SHP77 (cell line): ENCODE measurements around the gene RNF25.
A peak's percentile ranks its signal among the peaks of the same experiment; 100 is the strongest.

Experiments used
- DNase-seq, 2 experiments: peaks; one replicate each; lab custom pipeline; 2025; lab: John Stamatoyannopoulos, UW

The RNF25 gene

DNA sequence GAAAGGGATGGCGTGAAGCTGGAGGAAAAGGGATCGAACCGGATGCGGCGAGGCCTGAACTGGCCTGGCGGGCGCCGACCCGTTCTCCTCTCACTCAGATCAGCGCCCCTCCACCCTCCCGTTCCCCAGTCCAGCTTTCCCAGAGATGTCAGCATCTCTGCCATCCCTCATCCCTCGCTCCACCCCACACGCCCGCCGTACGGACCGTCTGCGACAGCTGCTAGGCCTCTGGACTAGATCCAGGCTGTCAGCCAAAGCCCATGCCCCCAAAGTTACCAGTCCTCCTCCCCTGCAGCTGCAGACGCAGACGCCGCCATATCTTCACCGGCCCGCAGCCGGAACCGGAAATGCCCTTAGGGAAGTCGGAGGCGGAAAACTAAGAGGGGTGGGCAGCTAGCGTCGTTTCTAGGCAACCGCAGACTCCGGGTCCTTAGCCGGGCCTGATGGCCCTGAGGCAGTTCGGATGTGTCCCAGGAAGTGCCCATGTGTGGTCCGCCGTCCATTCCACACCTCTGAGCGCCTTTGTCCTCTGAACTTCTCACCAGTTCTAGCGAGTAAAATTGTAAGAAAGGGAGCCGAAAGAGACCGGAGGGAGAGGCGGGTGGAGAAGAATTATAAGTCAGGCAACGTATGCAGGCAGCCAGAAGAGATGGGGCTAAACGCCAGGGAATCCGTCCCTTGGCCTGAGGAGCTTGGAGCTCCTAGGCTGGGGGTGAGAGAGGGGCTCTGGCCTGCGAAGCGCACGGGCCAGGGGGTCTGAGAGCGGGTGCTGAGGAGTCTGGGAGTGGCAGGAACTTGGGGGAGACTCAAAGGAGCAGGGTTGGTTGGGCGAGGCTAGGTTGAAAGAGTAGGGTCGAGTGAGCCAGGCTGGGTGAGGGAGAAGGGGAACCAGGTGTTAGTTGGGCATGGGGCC is at the start of gene RNF25, which contains the start of gene STK36:
Gene RNF25 (minus strand): TSS at position 349 of the 913 bp plus-strand sequence. CDS start 32 bp downstream, at position 317.
Gene STK36 (plus strand): TSS at position 433 of the 913 bp plus-strand sequence. CDS start 744 bp downstream, outside the sequence.
- DNase-seq: peak; percentile 88 to 94

GRCh38 chr2:218721488-218721887 is 49.7 kb upstream of the RNF25 start:
- no peak for DNase-seq

- no peak for DNase-seq
These were observed 48.5 kb upstream of the RNF25 start for GRCh38 chr2:218720048-218721041.

DNA sequence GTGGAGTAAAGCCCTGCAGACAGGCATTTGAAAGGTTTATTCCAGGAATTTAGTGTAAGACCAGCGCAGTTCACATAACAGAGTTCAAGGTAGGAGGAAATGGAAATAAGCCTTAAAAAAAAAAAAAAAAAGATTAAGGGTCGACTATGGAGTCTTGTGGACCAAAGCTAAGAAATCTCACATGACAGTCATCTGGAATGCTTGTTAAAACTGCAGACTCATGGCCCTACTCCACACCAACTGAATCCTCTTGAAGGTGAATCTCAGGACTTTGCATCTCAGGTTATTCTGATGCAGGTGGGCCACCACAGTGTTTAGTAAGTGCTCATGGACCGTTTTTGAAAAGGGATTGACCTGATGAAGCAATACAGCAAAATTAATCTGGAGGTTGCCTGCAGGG is 47.7 kb upstream of the RNF25 start:
- no peak for DNase-seq

DNA sequence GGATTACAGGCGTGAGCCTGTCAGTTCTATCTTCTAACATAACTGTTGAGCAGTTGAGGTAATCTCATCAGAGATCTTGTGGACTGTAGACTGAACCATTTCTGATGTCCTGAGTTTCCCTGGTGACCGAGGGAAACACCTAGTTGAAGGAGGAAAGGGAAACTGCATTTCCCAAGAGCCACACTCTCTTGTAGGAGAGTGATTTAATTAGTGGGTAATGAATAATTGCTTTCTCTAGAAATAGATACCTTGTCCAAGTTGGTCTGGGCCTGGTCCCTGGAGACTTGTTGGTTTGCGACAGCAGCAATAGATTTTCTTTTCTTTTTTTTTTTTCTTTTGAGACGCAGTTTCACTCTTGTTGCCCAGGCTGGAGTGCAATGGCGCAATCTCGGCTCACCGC is 46.3 kb upstream of the RNF25 start:
- DNase-seq: no peak

DNA sequence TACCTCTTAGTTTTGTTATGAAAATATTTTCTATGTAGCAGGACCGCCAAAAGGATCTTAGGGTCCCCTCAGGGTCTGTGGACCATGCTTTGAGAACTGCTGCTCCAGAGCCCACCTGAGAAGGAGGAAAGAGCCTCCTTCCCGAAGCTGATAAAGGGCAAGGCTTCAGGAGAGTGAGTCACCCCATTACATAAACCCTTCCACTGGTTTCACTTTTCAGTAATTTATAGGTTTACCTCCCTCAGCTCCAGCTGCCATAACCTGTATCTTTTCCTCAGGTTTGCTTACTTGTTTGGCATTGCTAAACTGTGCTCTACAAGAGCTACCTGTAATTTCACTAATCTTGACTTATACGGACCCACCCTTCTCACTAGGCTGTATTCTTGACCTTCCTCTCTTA is 45.5 kb upstream of the RNF25 start:
- no peak for DNase-seq

DNA sequence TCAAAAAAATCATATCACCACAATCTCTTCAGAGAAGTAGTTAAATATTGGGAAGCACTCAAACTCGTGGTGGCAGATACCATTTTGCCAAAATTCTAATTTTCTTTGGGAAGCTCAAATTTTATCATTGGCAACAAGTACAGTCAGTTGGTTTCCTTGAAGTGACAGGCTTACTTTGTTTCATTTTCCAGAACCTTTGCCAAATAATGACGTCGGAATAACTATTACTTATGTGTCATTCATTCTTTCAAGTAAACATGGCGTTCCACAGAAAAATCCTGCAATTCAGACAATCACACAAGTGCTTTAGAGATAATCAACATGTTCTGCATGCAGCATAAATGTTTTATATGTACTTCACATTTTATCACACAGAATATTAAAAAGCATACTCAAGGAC is 44.3 kb upstream of the RNF25 start:
- DNase-seq: no peak

DNA sequence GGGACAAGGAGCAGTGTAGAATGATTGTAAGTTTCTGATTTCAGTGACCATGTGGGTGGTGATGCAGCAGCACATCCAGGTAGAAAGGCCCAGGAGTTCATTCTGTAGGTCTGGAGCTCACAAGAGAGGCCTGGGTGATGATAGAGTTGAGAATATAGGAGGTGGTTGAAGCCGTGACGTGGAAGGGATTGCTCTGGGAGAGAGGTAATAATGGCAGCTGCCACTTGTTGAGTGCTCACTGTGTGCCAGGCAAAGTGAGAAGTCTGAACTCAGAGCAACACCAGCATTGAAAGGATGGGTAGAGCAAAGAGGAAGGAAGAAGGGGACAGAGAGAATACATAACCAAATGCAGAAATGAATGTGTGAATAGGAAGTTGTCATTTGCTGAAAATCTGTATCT is 42.1 kb upstream of the RNF25 start:
- DNase-seq: no peak

GRCh38 chr2:218711550-218711929 is 39.7 kb upstream of the RNF25 start:
- DNase-seq: no peak

DNA sequence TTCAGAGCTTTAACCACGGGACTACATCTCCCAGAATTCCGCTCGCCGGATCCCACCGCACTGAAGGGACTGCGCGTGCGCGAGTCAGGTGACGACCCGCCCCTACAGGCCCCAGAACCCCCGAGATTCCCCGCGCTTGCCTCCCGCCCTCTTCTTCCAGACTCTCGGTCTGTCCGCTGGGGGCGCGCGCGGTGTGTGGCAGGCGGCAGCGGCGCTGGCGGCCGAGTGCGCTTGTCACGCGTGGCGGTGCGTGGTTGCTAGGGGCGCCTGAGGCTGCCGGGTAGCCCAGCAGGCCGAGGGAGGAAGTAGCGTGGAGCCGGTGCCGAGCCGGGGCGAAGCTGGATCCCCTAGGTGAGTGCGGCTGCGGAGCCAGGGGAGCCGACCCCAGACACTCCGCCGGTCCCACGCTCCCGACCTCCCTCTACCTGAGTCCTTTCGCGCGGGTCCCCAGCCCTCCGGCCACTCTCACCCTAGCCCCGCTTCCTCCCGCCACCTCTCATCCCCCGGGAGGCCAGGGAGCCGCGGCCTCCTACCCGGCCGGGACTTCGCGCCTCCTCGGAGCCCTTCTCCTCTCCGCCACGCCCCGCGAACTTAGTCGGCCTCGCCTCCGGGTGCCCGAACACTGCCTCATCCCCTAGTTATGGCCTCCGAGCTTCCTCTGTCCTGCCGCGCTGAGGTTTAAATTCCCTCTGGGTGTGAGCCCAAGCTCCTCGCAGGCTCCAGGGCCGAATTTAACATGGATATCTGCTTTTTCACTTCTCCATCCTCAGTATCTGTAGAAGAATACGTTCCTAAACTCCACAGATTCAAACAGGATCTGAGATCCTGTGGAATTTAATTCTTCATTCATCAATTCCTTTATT is 39.1 kb upstream of the RNF25 start, which contains the start of gene TTLL4:
Gene TTLL4 (plus strand): TSS at position 149 of the 863 bp plus-strand sequence. CDS start 26,842 bp downstream, outside the sequence.
- peak; percentile 93 to 95 for DNase-seq

- no peak for DNase-seq
These were observed 38.5 kb upstream of the RNF25 start for GRCh38 chr2:218710334-218710686.

DNA sequence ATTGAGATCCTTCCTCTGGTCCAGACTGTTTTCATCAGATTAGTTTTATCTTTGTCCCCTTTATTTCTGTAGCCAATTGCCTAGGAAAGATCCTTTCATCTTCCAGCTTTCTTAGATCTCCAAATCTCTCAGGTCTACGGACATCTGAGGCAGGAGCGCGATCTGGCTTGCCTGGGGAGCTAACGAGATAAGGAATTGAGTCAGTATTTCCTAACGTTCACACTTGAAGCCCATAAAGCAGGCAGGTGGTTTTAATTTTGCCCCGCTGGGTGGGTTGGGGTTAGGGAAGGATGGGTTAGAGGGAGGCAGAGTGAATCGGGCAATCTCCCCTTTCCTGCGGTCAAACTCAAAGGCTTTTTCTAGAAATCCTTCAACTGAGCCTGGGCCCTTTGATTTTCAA is 38.1 kb upstream of the RNF25 start:
- no peak for DNase-seq

DNA sequence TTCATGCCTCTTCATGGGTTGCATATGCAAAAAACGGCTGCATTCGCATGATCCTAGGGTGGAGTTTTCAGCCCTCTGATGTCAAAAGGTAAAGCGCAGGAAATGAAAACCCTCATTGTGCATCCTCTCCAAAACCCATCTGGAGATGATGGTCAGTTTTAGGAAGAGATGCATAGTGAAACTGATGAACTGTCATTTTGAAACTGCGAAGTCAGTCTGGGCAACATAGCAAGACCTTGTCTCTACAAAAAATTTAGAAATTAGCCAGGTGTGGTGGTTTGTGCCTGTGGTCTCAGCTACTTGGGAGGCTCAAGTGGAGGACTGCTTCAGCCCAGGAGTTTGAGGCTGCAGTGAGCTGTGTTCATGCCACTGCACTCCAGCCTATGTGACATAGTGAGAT is 36.3 kb upstream of the RNF25 start:
- DNase-seq: no peak

DNA sequence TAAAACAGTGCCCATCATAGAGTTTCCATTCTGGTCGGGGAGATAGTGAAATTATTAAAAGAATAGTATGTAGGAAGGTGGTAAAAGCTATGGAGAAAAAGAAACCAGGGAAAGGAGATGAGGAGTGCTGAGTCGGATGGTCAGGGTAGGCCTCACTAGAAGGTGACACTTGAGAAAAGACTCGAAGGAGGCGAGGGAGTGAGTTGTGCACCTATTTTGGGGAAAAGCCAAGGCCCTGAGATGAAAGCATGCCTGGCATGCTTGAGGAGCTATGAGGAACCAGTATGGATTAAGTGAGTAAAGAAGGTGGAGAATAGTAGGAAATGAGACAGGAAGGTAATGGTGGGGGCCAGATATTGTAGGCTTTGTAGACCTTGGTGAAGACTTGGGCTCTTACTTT is 31.5 kb upstream of the RNF25 start:
- no peak for DNase-seq

DNA sequence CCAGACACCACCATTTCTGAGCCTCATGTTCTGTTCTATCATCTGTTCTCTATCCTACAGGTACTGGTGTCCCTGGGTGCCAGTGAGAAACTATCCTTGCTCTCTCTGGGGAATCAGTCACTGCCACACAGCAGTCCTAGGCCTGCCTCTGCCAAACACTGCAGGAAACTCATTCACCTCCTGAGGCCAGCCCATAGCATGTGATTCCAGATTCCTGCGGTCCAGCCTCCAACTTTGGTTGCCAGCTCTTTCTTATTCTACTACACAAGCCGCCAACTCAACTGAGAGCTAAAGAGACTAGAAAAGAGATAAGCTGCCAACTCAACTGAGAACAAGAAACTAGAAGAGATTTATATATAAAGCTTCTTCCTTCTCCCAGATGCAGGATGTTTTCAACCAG is 30.0 kb upstream of the RNF25 start:
- DNase-seq: no peak

DNA sequence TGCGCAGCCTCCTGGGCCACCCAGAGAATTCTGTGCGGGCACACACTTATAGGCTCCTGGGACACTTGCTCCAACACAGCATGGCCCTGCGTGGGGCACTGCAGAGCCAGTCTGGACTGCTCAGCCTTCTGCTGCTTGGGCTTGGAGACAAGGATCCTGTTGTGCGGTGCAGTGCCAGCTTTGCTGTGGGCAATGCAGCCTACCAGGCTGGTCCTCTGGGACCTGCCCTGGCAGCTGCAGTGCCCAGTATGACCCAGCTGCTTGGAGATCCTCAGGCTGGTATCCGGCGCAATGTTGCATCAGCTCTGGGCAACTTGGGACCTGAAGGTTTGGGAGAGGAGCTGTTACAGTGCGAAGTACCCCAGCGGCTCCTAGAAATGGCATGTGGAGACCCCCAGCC is 27.1 kb upstream of the RNF25 start:
- DNase-seq: no peak

- DNase-seq: no peak
These were observed 22.8 kb upstream of the RNF25 start for GRCh38 chr2:218694405-218695145.

DNA sequence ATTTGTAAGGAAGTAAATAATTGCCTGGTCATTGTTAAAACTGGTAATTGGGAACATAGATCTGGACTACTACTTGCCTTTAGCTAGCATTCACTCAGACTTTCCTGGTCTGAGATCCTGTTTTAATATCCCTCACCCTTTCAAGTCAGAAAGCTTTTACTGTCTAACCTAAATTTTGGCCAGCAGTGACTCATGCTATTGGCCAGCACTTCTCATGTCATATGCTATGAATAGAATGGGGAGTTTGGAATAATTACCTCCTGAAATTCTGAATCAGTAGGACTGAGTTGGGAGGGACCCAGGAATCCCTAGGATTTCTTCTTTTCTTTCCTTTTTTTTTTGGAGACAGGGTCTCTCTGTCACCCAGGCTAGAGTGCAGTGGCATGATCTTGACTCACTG is 19.4 kb upstream of the RNF25 start:
- DNase-seq: no peak

GRCh38 chr2:218687400-218688060 is 15.7 kb upstream of the RNF25 start:
- DNase-seq: peak; percentile 51 to 56

DNA sequence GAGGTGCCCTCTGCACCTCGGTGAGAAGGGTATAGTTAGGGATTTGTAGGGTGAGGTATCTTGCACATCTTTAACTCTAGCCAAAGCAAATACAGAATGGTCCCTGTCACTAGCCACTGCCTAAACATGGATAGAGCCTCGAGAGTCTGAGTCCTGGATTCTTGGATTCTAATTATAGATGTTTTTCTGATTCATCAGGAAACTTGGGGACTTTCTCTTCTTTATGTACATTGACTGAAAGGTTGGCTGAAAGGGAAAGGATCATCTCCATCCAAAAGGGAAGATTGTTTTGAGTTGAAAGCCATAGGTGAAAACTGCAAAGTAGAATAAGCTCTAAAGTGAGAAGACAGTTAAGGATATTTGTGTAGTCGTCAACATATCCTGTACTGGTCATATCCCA is 8.3 kb upstream of the RNF25 start:
- DNase-seq: no peak
